ENCODE measurements around the gene KCNQ1.

The KCNQ1 gene

GRCh38 chr11:2734181-2735052 lies 289.6 kb downstream of the KCNQ1 start:
- DNase-seq (ENCODE audit: low read depth): no peak

- no peak for DNase-seq (ENCODE audit: low read depth)
Measured at GRCh38 chr11:2735053-2735589, 290.3 kb downstream of the KCNQ1 start.

- DNase-seq (ENCODE audit: low read depth): no peak
Measured at GRCh38 chr11:2736577-2737225, 291.9 kb downstream of the KCNQ1 start.

- no peak for DNase-seq (ENCODE audit: low read depth)
Measured at GRCh38 chr11:2737226-2737590, 292.4 kb downstream of the KCNQ1 start.

GRCh38 chr11:2737866-2738265 lies 293.1 kb downstream of the KCNQ1 start:
- DNase-seq (ENCODE audit: low read depth): no peak

GRCh38 chr11:2738551-2739431 lies 294.0 kb downstream of the KCNQ1 start:
- no peak for DNase-seq (ENCODE audit: low read depth)

- DNase-seq (ENCODE audit: low read depth): no peak
Measured at GRCh38 chr11:2739531-2740274, 294.9 kb downstream of the KCNQ1 start.

GRCh38 chr11:2740275-2740940 lies 295.6 kb downstream of the KCNQ1 start:
- DNase-seq (ENCODE audit: low read depth): no peak

GRCh38 chr11:2741006-2741376 lies 296.2 kb downstream of the KCNQ1 start:
- DNase-seq (ENCODE audit: low read depth): no peak

GRCh38 chr11:2741377-2742131 lies 296.7 kb downstream of the KCNQ1 start:
- DNase-seq (ENCODE audit: low read depth): peak; percentile 27

GRCh38 chr11:2742201-2742600 lies 297.4 kb downstream of the KCNQ1 start:
- DNase-seq (ENCODE audit: low read depth): no peak

- no peak for DNase-seq (ENCODE audit: low read depth)
Measured at GRCh38 chr11:2742611-2743426, 298.0 kb downstream of the KCNQ1 start.

- no peak for DNase-seq (ENCODE audit: low read depth)
Measured at GRCh38 chr11:2743427-2744110, 298.8 kb downstream of the KCNQ1 start.

GRCh38 chr11:2744166-2744565 lies 299.4 kb downstream of the KCNQ1 start:
- DNase-seq (ENCODE audit: low read depth): no peak

GRCh38 chr11:2745511-2745910 lies 300.7 kb downstream of the KCNQ1 start:
- no peak for DNase-seq (ENCODE audit: low read depth)

GRCh38 chr11:2746401-2747247 lies 301.8 kb downstream of the KCNQ1 start:
- no peak for DNase-seq (ENCODE audit: low read depth)

- DNase-seq (ENCODE audit: low read depth): no peak
Measured at GRCh38 chr11:2747248-2748027, 302.6 kb downstream of the KCNQ1 start.
